SH-SY5Y (cell line): ENCODE results near the gene FAM20A.

ENCODE experiments used
- GATA2 ChIP-seq: IDR thresholded peaks from 2 replicates; pipeline ENCODE4 v1.6.1; 2011; ENCODE audit warnings: mild to moderate bottlenecking, low read depth, low read length
- GATA3 ChIP-seq: IDR thresholded peaks from 2 replicates; pipeline ENCODE4 v1.6.1; 2011; ENCODE audit warnings: low read depth, mild to moderate bottlenecking, low read length, moderate library complexity

GRCh38 chr17:68567035-68567434 lies 34.1 kb downstream of the FAM20A start:
- TF ChIP-seq GATA3 (no peak), GATA2 (no peak)
